GM12891 (cell line): ENCODE measurements around the gene TBC1D20.

ENCODE experiments used
- POLR2A ChIP-seq: IDR thresholded peaks from 2 replicates; pipeline ENCODE4 v1.6.1; 2011; ENCODE audit warnings: low read depth, low read length, control low read depth
- POLR2AphosphoS5 ChIP-seq: IDR thresholded peaks from 2 replicates; pipeline ENCODE4 v1.6.1; 2011; ENCODE audit warnings: low read depth, low read length, control low read depth
- POU2F2 ChIP-seq: IDR thresholded peaks from 2 replicates; pipeline ENCODE4 v1.6.1; 2011; ENCODE audit warnings: low read depth, mild to moderate bottlenecking, control low read depth, low read length, moderate library complexity
- SPI1 ChIP-seq: IDR thresholded peaks from 2 replicates; pipeline ENCODE4 v1.6.1; 2011; ENCODE audit warnings: low read depth, low read length, control low read depth

GRCh38 chr20:503048-503737 is 40.9 kb upstream of the TBC1D20 start:
- no peak for TF ChIP-seq POLR2A
- no peak for TF ChIP-seq POLR2AphosphoS5
- TF ChIP-seq POU2F2 = no peak
- no peak for TF ChIP-seq SPI1
